NCI-H345 (cell line): Measurements from ENCODE around the gene PLPPR3.
"Not testable (repeated sequence)": the region's sequence is repeated elsewhere in the genome, so short reads cannot be mapped to it uniquely, and the experiment has no call there.

Experiments
- DNase-seq: peaks from one replicate; lab custom pipeline; 2025; lab: John Stamatoyannopoulos, UW

Gene PLPPR3

GRCh38 chr19:827710-828321 is 6.1 kb upstream of the PLPPR3 start, which contains the start of gene AZU1:
TSS of gene AZU1 (plus strand) at chr19:827837. CDS start at chr19:827847, 10 bp downstream.
- no peak for DNase-seq

DNA sequence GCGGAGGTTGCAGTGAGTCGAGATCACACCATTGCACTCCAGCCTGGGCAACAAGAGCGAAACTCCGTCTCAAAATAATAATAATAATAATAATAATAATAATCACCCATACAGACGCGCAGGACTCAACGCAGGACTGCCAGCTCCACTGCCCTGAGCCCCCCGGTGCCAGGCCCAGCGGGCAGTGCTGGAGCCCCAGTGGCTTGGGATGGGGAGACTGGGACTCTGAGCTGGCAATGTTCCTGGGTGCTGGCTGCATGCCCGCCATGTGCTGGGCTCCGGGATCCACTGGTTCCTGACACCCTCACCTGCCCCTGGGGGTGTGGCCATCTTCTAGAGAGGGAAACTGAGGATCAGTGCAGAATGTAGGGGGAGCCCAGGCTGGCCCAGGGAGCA is 5.6 kb upstream of the PLPPR3 start:
- DNase-seq = no peak

DNA sequence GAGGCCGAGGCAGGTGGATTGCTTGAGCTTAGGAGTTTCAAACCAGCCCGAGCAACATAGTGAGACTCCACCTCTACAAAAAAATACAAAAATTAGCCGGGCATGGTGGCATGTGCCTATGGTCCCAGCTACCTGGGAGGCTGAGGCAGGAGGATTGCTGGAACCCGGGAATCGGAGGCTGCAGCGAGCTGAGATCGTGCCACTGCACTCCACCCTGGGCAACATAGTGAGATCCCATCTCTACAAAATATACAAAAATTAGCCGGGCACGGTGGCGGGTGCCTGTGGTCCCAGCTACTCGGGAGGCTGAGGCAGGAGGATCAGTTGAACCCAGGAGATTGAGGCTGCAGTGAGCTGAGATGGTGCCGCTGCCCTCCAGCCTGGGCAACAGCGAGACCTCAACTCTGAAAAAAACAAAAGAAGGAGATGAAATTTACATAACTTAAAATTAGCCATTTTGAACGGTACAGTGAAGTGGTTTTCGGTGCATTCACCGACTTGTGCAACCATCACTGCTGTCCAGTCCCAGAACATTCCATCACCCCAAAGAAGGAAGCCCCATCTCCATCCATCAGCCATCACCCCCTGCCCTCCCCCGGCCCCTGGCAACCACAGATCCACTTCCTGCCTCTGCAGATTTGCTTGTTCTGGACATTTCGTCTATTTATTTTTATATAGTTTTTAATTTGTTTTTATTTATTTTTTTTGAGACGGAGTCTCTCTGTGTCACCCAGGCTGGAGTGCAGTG is 4.3 kb upstream of the PLPPR3 start:
- DNase-seq = no peak

DNA sequence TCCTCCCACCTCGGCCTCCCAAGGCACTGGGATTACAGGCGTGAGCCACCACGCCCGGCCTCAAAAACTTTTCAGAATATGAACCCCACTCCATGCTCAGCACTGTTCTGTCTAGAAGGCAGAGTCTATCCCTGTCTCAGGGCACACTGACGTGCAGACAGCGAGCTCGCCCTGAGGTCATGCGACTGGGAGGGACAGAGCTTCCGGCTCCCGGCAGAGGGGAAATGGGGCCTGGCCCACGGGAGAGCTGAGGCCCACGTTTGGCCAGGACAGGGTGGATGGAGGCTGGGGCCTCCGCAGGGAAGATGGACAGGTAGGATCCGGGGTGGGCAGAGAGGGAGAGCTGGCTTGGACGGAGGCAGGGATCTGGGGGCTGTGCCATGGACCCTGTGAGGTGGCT is 3.1 kb upstream of the PLPPR3 start:
- no peak for DNase-seq

DNA sequence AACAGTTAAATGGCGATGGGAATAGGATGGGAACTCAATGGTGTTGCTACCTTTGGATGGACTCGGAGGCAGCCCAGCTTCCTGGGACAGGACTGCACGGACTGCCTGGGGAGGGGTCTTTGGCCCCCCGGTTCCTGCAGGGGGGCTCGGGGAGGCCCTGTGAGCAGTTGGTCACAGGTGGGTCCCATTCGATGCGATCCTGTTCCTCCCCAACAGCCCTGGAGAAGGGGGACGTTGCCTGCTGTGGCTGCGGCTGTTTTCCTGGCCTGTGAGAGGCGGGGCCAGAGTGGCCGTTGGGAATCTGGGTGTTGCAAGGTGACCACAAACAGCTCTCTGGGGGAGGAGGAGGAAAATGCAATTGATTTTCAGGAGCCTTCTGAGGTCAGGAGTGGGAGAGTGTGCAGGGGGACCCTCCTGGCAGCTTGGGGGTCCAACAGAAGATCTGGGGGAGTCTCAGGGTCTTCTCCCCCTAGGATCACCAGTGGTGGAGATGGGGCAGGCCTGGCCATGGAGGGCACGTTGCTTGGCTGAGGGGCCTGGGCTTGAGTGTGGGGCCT is 1.9 kb upstream of the PLPPR3 start:
- DNase-seq = no peak

GRCh38 chr19:821231-821824 is 427 bp downstream of the PLPPR3 start:
- no peak for DNase-seq

- not testable (repeated sequence) for DNase-seq
These were observed 1.5 kb downstream of the PLPPR3 start for GRCh38 chr19:820212-820611.

- no peak for DNase-seq
These were observed 5.3 kb downstream of the PLPPR3 start for GRCh38 chr19:816500-816857.

GRCh38 chr19:815775-816499 is 5.8 kb downstream of the PLPPR3 start:
- DNase-seq = no peak

- DNase-seq = no peak
These were observed 6.5 kb downstream of the PLPPR3 start for GRCh38 chr19:815079-815774.

DNA sequence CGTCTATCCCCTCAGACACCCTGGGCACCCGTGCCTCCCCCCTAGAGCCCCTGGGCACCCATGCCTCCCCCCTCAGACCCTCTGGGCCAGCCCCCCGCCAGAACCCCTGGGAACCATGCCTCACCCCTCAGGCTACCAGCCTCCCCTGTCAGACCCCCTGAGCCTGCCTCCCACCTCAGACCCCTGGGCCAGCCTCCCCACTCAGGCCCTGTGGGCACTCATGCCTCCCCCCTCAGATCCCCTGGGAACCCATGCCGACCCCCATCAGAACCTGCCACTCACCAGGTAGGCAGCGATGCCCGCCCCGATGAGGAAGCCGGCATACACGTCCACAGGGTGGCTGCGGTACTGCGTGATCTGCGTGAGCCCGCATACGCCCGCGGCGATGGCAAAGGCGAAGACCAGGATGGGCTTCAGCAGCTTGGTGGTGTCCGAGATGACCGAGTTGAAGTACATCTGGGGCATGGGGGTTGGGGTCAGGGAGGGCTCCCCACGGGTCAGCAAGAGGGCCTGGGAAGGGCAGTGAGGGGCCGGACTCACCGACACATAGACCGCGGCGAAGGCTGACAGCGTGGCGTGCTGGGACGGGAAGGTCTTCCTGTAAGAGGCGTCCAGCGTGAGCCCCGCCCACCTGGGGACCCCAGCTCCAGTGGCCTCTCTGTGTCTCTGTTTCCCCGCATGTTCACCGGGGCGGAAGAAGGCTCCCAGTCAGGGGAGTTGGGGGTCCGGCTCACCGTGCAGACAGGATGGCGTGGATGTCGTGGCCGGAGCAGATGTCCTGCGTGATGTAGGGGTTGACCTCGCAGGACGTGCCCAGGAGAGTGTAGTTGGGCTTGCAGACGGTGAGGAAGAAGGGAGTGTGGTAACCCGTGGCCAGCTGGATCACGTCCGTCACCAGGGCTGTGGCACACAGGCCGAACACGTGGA is 7.3 kb downstream of the PLPPR3 start:
- no peak for DNase-seq

DNA sequence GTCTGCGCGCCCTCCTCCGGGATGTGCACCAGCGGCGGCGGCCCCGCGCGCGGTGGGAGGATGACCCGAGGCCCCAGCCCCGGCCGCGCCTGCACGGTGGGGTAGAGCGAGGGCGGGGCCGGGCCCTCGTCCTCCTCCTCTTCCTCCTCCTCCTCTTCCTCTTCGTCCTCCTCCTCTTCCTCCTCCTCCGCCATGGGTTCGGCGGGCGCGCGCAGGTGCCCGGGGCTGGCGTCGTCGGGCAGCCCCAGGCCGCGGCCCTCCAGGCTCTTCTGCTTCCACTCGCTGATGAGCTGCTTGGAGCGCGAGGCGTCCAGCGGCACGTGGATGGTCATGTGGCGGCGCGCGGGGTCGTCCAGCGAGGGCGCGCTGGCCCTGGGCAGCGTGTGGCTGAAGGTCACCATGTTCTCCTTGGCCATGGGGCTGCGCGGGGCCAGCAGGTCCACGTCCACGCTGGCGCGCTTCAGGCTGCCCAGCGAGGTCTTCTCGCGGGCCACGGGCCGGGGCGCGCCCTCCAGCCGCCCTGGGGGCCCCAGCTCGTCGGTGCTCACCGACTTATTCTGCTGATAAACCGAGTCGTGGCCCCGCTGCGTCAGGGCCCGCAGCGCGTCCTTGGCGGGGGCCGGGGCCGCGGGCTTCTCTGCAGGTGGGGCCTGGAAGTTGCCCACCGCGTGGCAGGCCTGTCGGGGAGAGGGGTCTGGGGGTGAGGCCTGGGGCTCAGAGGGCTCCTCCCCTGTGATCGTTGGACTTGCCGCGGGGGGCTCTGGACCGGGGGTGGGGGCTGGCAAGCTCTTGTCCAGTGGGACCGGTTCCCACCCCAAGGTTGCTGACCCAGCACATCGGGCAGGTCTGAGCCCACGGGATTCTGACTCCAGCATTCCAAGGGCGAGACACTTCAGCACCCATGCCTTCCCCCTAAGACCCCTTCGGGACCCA is 8.3 kb downstream of the PLPPR3 start:
- no peak for DNase-seq

GRCh38 chr19:812747-813218 is 9.0 kb downstream of the PLPPR3 start:
- no peak for DNase-seq

- no peak for DNase-seq
These were observed 9.6 kb downstream of the PLPPR3 start for GRCh38 chr19:812049-812746.

DNA sequence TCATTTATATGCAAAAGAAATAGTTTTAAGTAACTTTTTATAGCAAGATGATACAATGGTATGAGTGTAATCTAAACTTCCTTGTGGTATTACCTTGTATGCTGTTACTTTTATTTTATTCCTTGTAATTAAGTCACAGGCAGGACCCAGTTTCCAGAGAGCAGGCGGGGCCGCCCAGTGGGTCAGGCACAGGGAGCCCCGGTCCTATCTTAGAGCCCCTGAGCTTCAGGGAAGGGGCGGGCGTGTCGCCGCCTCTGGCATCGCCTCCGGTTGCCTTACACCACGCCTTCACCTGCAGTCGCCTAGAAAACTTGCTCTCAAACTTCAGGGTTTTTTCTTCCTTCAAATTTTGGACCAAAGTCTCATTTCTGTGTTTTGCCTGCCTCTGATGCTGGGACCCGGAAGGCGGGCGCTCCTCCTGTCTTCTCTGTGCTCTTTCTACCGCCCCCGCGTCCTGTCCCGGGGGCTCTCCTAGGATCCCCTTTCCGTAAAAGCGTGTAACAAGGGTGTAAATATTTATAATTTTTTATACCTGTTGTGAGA is 10.2 kb downstream of the PLPPR3 start:
- no peak for DNase-seq

- no peak for DNase-seq
These were observed 10.8 kb downstream of the PLPPR3 start for GRCh38 chr19:810883-811489.

DNA sequence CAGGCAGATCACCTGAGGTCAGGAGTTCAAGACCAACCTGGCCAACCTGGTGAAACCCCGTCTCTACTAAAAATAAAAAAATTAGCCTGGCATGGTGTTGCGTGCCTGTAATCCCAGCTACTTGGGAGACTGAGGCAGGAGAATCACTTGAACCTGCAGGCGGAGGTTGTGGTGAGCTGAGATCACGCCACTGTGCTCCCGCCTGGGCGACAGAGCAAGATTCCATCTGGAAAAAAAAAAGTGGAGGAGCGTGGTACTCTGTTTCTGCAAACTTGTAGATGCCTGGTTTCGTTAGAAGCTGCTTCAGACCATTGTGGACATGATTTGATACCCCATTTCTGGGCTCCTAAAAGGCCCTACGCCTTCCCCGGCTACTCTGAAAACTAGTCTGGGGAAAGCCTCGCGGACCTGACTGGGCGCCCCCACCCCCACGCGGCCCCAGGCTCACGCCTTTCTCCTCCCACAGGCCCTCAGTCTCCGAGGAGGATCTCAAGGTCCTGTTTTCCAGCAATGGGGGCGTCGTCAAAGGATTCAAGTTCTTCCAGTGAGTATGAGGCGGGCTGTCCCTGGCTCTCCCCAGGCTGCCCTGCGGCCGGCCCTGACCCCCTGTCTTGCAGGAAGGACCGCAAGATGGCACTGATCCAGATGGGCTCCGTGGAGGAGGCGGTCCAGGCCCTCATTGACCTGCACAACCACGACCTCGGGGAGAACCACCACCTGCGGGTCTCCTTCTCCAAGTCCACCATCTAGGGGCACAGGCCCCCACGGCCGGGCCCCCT is 11.5 kb downstream of the PLPPR3 start:
- DNase-seq = no peak
